Ishikawa (cell line): ENCODE results near the gene MYLK4.

ENCODE experiments used
- CEBPB ChIP-seq: IDR thresholded peaks from 2 replicates; pipeline ENCODE4 v1.6.1; 2012
- CREB1 ChIP-seq: IDR thresholded peaks from 2 replicates; pipeline ENCODE4 v1.6.1; 2012; ENCODE audit warnings: low read depth
- EGR1 ChIP-seq: IDR thresholded peaks from 2 replicates; pipeline ENCODE4 v1.6.1; 2012
- EP300 ChIP-seq: IDR thresholded peaks from 2 replicates; pipeline ENCODE4 v1.6.1; 2012; ENCODE audit warnings: borderline replicate concordance
- FOXM1 ChIP-seq: IDR thresholded peaks from 2 replicates; pipeline ENCODE4 v1.6.1; 2012; ENCODE audit warnings: low read depth, borderline replicate concordance
- MAX ChIP-seq: IDR thresholded peaks from 2 replicates; pipeline ENCODE4 v1.6.1; 2012
- NFIC ChIP-seq: IDR thresholded peaks from 2 replicates; pipeline ENCODE4 v1.6.1; 2012
- RAD21 ChIP-seq: IDR thresholded peaks from 2 replicates; pipeline ENCODE4 v1.6.1; 2012; ENCODE audit warnings: low read depth
- REST ChIP-seq: IDR thresholded peaks from 2 replicates; pipeline ENCODE4 v1.6.1; 2012; ENCODE audit warnings: low read depth, mild to moderate bottlenecking
- TAF1 ChIP-seq: IDR thresholded peaks from 2 replicates; pipeline ENCODE4 v1.6.1; 2012; ENCODE audit warnings: low read depth, mild to moderate bottlenecking
- TCF12 ChIP-seq: IDR thresholded peaks from 2 replicates; pipeline ENCODE4 v1.6.1; 2012; ENCODE audit warnings: low read depth
- TEAD4 ChIP-seq: IDR thresholded peaks from 2 replicates; pipeline ENCODE4 v1.6.1; 2012
- USF1 ChIP-seq: IDR thresholded peaks from 2 replicates; pipeline ENCODE4 v1.6.1; 2012
- YY1 ChIP-seq: IDR thresholded peaks from 2 replicates; pipeline ENCODE4 v1.6.1; 2012; ENCODE audit warnings: low read depth
- ZBTB7A ChIP-seq: IDR thresholded peaks from 2 replicates; pipeline ENCODE4 v1.6.1; 2012; ENCODE audit warnings: low read depth

MYLK4 gene

GRCh38 chr6:2756241-2756640, 5.5 kb upstream of the MYLK4 start:
- TF ChIP-seq REST (no peak), MAX (no peak), ZBTB7A (no peak), TCF12 (no peak), TAF1 (no peak), USF1 (no peak), YY1 (no peak)

- TF ChIP-seq CEBPB (no peak), REST (no peak), YY1 (no peak), TCF12 (no peak), USF1 (no peak), TAF1 (no peak), EP300 (no peak), CREB1 (no peak), NFIC (no peak), FOXM1 (no peak), RAD21 (no peak), ZBTB7A (no peak), EGR1 (no peak), TEAD4 (no peak), MAX (no peak)
Measured at GRCh38 chr6:2755456-2755855, 4.7 kb upstream of the MYLK4 start.

- TF ChIP-seq RAD21: no peak
- no peak for TF ChIP-seq REST
- no peak for TF ChIP-seq EGR1
- TF ChIP-seq MAX: no peak
- no peak for TF ChIP-seq YY1
- no peak for TF ChIP-seq CREB1
- TF ChIP-seq TAF1: no peak
- TF ChIP-seq TEAD4: no peak
- TF ChIP-seq ZBTB7A: no peak
- no peak for TF ChIP-seq CEBPB
- TF ChIP-seq FOXM1: no peak
- no peak for TF ChIP-seq EP300
- no peak for TF ChIP-seq TCF12
Measured at GRCh38 chr6:2754911-2755310, 4.2 kb upstream of the MYLK4 start.

GRCh38 chr6:2754393-2754792, 3.7 kb upstream of the MYLK4 start:
- TF ChIP-seq CEBPB (no peak), EP300 (no peak), REST (no peak), FOXM1 (no peak), TCF12 (no peak), CREB1 (no peak), ZBTB7A (no peak), NFIC (no peak), MAX (no peak), YY1 (no peak), EGR1 (no peak), TAF1 (no peak), RAD21 (no peak), USF1 (no peak), TEAD4 (no peak)
